BE2C (cell line): Measurements from ENCODE around the gene PDE1C.

Source experiments
- DNase-seq: peaks from one replicate; pipeline ENCODE4 v3.0.0-alpha.2; 2020
- H3K27me3 ChIP-seq: fragments of 250-450 bp; sonication (Bioruptor Pico); 2 replicates; pipeline ENCODE4 v1.5.1; 2020; ENCODE audit warnings: mild to moderate bottlenecking
- H3K36me3 ChIP-seq: fragments of 250-450 bp; sonication (Bioruptor Pico); 2 replicates; pipeline ENCODE4 v1.5.1; 2020; ENCODE audit warnings: mild to moderate bottlenecking
- H3K4me1 ChIP-seq: fragments of 250-450 bp; sonication (Bioruptor Pico); 2 replicates; pipeline ENCODE4 v1.5.1; 2020
- H3K4me3 ChIP-seq: 2 replicates; pipeline ENCODE4 v1.5.1; 2011; ENCODE audit warnings: low read depth, low read length
- H3K9me3 ChIP-seq: fragments of 250-450 bp; sonication (Bioruptor Pico); 2 replicates; pipeline ENCODE4 v1.5.1; 2020
- CTCF ChIP-seq: IDR thresholded peaks from 2 replicates; pipeline ENCODE4 v1.5.1; 2012; ENCODE audit warnings: mild to moderate bottlenecking, low read depth, low read length

Gene PDE1C

DNA sequence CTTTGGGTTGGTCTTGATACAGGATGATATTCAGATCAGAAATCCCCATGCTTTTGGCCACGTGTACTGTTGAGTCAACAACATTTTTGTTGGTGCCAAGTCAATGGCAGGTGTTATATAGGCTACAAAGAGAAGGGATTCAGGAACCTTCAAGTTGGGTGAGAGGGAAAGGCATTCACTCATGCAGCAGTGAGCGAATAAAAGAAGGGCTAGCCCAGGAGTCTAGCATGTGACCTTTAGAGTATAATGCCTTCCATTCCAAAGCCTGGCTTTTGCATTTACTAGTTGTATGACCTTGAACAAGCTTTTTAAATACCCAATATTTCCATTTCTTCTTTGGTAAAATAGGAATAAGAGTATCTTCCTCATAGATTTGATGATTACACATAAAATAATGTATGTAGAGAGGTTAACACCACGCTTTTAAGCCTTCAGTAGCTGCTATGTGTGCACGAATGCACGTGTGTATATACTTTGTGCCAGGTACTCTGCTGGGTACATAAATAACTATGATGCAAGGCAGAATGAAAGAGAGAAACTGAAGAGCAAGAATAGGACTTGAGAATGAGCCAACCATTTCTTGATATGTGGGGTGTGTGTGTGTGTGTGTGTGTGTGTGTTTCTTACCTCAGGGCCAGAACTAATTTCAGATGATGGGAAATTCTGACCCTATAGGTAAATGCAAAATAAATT, 163.6 kb downstream of the PDE1C start:
- H3K36me3 ChIP-seq = no peaks in the 10 kb centered on the region
- no peak overlapping the region for H3K4me3 ChIP-seq
- H3K9me3 ChIP-seq = no peaks in the 10 kb centered on the region
- no peak for DNase-seq
- TF ChIP-seq CTCF = no peak
- H3K27me3 ChIP-seq = no peaks in the 10 kb centered on the region
- H3K4me1 ChIP-seq = no peaks in the 10 kb centered on the region

DNA sequence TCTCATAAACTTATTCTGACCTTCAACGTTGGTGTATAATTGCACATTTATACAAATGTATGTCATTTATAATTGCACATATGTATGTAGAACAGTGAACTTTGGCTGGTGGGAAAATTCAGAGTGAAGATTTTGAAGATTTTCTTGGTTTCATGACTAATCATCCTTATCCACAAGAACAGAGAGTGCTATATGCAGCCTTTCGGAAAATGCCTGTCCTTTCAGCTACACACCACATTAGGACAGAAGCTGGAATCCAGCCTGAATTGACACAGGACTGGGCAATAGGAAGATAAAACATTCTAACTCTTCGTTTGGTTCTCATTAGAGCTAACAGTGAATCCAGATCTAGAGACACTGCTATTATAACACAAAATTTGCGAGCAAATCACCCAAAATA, 166.2 kb downstream of the PDE1C start:
- no peaks in the 10 kb centered on the region for H3K4me1 ChIP-seq
- no peak for TF ChIP-seq CTCF

GRCh38 chr7:31899356-31899927, 170.8 kb downstream of the PDE1C start:
- H3K36me3 ChIP-seq = no peaks in the 10 kb centered on the region
- H3K27me3 ChIP-seq = no peaks in the 10 kb centered on the region
- no peak for DNase-seq
- H3K9me3 ChIP-seq = no peaks in the 10 kb centered on the region
- no peak for TF ChIP-seq CTCF
- H3K4me1 ChIP-seq = no peaks in the 10 kb centered on the region
- no peak overlapping the region for H3K4me3 ChIP-seq

More for the DNA sequence above, 166.2 kb downstream of the PDE1C start:
- DNase-seq = no peak
- Histone ChIP-seq H3K4me3 (no peak overlapping the region), H3K36me3 (no peaks in the 10 kb centered on the region), H3K27me3 (no peaks in the 10 kb centered on the region), H3K9me3 (no peaks in the 10 kb centered on the region)

- H3K36me3 ChIP-seq = no peaks in the 10 kb centered on the region
Measured at GRCh38 chr7:31896925-31897324, 173.3 kb downstream of the PDE1C start.

DNA sequence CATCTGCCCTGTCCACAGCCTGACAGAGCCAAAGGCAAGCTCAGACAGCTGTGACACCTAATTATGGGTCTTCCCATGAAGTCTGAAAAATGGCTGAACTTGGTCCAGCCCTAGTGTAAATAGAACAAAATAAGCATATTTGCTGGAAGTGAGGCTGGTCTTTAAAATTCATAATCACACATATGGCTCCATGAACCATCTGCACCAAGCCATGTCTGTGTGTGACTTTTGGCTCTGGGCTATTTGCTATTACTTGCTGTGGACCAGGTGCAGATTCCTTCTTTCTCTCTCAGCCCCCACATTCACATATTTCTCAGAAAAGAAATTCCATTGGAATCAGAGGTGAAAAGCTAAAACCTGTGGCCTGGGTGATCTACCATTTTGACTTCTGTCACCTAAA, 175.9 kb downstream of the PDE1C start:
- H3K36me3 ChIP-seq = no peaks in the 10 kb centered on the region
- no peak for DNase-seq
- H3K27me3 ChIP-seq = no peaks in the 10 kb centered on the region
- H3K4me1 ChIP-seq = no peaks in the 10 kb centered on the region
- H3K9me3 ChIP-seq = no peaks in the 10 kb centered on the region
- no peak for TF ChIP-seq CTCF
- no peak overlapping the region for H3K4me3 ChIP-seq

More at GRCh38 chr7:31896925-31897324, 173.3 kb downstream of the PDE1C start:
- H3K9me3 ChIP-seq = no peaks in the 10 kb centered on the region
- no peak overlapping the region for H3K4me3 ChIP-seq
- no peaks in the 10 kb centered on the region for H3K4me1 ChIP-seq
- no peak for TF ChIP-seq CTCF
- no peaks in the 10 kb centered on the region for H3K27me3 ChIP-seq
- DNase-seq = no peak

- no peak for TF ChIP-seq CTCF
- H3K9me3 ChIP-seq = no peaks in the 10 kb centered on the region
- DNase-seq = no peak
Measured at GRCh38 chr7:31893365-31893764, 176.8 kb downstream of the PDE1C start.

More at GRCh38 chr7:31893365-31893764, 176.8 kb downstream of the PDE1C start:
- Histone ChIP-seq H3K4me3 (no peak overlapping the region), H3K27me3 (no peaks in the 10 kb centered on the region), H3K4me1 (no peaks in the 10 kb centered on the region), H3K36me3 (no peaks in the 10 kb centered on the region)
